NAMALWA (cell line): ENCODE data around the gene STON1.
A peak's percentile ranks its signal among the peaks of the same experiment; 100 is the strongest.
"Not testable (repeated sequence)": the region's sequence is repeated elsewhere in the genome, so short reads cannot be mapped to it uniquely, and the experiment has no call there.

Experiments
- DNase-seq: peaks from one replicate; pipeline ENCODE4 v3.0.0-alpha.2; 2015; ENCODE audit warnings: low spot score

The STON1 gene

DNA sequence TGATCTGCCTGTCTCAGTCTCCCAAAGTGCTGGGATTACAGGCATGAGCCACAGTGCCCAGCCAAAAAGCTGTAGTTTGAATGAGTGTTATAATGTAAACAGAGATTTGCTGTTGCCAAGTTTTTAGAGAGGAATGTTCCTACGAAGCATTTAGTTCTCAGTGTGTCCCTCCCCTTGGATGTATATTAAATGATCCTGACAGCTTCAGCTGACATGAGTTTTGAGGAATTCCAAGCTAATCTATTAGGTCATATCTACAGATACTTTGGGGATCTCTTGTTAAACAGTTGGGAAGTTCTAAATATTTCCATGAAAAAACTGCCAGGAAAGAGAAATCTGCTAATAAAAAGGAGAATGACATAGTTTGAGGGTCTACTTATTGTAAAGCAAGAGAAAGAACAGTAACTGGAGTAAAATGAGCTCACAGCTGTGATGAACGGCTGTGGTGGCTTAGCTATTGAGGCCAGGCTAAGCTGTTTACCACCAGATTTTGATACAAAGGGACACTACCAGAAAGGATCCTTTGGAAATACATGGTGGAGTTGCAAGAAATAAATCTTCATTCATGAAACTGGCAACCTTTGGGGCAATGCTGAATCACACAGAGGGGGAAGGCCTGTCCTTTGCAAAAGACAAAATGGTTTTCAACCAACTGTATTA lies 2.6 kb upstream of the STON1 start:
- no peak for DNase-seq

GRCh38 chr2:48528431-48528830 lies 1.5 kb upstream of the STON1 start:
- no peak for DNase-seq

GRCh38 chr2:48529194-48529593 lies 760 bp upstream of the STON1 start:
- DNase-seq, result no peak

- no peak for DNase-seq
Observed at GRCh38 chr2:48529676-48530032, 300 bp upstream of the STON1 start.

DNA sequence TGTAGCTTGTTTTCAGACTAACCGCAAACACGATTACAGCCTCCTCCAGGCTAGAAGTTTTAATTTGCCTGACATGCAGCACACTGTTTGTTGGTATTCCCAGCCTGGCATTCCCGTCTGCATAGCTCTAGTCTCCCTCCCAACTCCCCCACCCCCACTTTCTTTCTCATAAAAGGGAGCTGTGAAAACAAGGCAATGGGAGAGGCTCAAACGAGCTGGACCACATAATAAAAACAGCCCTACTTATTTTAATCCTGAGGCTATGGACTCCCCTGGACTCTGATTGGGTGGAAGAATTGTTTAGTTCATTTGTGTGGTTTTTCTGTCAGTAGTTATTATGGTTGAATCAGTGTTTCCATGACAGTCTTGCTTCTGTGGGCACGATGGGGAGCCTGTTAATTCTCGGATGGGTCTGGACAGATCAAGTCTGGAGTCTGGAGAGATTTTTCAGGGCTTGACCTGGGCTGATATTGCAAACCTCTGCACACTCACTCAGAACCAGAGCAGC lies 1.2 kb downstream of the STON1 start:
- no peak for DNase-seq

- no peak for DNase-seq
Observed at GRCh38 chr2:48532174-48532573, 2.2 kb downstream of the STON1 start.

DNA sequence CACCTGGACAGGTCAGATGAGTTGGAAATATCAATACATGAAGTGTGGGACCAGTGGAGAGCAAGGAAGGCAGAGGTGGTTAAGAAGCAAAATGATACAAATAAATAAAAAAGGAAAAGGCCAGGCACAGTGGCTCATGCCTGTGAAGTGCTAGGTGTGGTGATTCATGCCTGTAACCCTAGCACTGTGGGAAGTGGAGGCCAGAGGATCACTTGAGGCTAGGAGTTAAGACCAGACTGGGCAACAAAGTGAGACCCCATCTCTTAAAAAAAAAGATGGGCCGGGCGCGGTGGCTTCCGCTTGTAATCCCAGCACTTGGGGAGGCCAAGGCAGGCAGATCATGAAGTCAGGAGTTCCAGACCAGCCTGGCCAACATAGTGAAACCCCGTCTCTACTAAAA lies 2.9 kb downstream of the STON1 start:
- no peak for DNase-seq

- no peak for DNase-seq
Observed at GRCh38 chr2:48534781-48535180, 4.8 kb downstream of the STON1 start.

DNA sequence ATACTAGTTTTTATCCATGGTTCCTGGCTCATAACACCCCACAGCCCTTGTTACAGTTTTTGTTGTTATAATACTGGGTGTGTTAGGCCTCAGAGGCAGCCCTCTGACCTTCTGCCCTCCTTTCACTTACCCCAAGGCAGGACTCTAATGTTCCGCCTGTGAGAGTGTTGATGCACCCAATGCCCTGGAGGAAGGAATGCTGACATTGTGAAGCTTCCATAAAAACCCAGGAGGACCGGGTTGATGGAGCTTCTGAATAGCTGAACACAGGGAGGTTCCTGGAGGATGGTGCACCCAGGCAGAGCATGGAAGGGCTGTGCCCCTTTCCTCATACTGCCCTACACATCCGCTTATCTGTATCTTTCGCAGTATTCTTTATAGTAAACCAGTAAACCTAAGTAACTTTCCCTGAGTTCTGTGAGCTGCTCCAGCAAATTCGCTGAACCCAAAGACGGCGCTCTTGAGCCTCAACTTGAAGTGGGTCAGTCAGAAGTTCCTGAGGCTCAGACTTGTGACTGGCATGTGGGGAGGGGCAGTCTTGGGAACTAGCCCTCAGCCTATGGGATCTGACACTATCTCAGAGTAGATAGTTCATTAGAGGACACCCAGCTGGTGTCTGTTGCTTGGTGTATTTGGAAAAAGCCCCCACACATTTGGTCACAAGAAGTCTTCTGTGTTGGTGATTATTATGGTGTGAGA lies 10.4 kb downstream of the STON1 start:
- DNase-seq, result no peak

DNA sequence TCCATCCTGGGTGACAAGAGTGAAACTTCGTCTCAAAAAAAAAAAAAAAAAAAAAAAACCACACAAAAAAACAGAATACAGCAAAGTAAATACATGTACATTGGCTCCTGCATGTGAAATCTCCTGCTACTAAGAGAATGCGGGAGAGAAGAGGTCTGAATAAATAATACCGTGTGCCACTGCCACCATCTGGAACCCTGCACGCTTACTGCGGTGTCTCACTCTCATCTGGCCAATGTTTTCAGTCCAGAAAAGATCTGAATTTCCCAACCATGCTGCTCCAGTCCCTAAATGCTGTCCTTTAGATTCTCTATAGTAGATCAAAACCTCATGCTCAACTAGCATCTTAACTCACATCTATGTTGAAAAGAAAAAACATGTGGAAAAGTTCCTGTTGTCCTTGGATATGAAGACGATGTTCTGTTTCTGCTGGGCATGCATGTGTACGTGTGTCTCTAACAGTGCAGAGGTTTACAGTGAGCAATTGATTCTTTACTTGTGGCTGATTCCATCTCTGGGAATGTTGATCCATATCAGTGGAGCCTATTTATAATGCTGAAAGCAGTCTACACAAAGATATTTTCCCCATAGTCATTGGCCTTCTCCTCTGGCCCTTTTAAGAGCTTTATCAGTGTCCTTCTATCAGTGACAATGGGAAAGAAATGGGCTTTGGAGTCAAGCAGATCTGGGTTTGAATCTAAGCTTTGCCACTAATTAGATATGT lies 11.9 kb downstream of the STON1 start:
- DNase-seq, result no peak

- no peak for DNase-seq
Observed at GRCh38 chr2:48543895-48544294, 13.9 kb downstream of the STON1 start.

- no peak for DNase-seq
Observed at GRCh38 chr2:48545244-48545643, 15.3 kb downstream of the STON1 start.

DNA sequence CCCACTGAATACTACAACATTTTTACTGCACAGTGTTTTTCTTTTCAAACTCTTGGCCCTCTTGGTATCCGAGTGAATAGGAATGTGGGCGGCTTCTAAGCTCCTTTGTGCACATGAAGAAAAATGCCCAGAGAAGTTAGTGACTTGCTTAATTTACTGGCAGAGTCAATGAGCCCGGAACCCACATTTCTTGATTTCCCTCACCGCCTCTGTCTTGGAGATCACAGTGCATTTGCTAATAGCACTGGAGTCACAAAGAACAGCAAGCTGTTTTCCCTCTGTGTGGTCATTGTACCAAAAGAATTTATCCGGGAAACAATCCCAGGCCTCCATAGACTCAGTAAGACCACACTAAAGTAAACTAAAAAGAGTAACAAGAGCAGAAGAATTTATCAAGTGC lies 18.9 kb downstream of the STON1 start:
- DNase-seq, result no peak

DNA sequence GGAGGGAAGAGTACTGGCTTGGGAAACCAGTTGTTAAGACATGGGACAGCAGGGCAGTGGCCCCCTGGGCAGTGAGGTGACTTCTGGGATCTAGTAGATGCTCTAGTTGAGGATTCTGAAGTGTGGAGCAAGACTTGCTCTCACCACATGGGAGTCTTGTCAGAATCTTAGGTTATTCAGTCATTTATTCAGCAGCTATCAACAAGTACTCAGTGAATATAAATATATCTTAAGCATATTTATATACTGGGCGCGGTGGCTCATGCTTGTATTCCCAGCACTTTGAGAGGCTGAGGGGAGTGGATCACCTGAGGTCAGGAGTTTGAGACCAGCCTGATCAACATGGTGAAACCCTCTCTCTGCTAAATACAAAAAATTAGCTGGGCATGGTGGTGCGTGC lies 20.0 kb downstream of the STON1 start:
- no peak for DNase-seq

DNA sequence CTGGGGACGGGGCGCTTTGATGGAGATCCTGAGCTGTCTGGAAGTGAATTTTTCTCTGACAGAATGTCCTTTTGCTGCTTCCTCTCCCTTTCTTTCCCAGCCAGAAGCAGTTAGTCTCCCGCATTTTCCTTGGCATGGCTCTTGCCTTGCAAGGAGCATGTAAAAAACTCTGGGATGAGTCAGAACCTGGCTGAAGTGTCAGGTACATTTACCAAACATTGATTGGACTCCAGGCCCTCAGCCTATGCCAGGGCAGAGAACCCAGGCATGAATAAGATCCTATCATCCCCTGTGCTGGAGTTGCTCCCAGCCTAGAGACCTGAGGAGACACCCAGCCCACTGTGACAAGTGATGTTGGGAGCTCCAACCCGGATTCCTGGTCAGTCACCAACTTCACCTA lies 21.6 kb downstream of the STON1 start:
- DNase-seq, result no peak

DNA sequence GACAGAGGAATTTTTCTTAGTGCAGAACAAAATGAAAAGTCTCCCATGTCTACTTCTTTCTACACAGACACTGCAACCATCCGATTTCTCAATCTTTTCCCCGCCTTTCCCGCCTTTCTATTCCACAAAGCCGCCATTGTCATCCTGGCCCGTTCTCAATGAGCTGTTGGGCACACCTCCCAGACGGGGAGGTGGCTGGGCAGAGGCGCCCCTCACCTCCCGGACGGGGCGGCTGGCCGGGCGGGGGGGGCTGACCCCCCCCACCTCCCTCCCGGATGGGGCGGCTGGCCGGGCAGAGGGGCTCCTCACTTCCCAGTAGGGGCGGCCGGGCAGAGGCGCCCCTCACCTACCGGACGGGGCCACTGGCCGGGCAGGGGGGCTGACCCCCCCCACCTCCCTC lies 25.1 kb downstream of the STON1 start:
- not testable (repeated sequence) for DNase-seq

- DNase-seq, result no peak
Observed at GRCh38 chr2:48558456-48558855, 28.5 kb downstream of the STON1 start.

DNA sequence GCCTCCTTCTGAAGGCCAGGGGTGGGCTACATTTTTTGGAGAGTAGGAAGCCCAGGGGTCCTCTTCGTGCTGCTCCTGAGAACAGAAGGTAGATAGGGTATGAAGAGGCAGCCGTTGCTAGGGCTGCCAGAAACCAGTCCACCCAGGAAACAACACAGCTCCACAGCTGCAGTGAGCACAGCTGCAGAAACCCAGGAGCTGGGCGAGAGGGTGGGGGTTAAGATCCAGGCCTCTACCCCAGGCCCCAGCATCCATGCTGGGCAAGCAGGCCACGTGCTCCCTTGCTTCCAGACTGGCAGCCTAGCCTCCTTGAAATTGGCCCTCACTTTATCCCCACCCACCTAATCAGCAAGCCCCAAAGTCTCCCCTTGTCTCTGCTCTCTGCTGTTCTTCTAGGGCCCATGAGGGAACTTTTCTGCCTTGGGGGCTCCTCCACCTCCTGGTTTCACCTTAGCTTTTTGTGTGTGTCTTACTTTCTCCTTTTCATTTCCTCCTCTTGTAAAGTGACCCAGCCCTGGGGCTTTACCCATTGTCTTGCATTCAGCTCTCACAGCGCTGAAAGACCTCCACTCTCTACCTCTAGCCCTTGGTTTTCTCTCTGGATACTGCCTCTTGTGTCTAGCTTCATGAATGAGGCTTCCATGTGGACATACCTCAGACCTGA lies 30.7 kb downstream of the STON1 start:
- peak; percentile 32 for DNase-seq

DNA sequence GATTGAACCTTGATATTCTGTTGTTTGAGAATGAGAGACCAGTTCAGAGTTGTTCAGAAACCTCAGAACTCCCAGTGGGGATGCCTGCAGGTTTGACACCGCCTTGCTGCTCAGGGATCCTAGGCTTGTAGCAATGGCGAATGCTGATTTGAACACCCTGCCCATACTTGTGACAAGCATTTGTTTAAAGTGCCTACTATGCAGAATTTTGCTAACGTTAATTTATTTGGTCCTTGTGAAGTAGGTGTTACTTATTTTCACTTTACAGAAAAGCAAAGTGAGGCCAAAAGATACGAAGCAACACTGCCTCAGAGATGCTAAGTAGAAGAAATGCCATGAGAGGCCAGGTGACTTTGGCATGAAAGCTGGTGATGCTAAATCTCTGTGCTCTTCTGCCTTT lies 32.3 kb downstream of the STON1 start:
- DNase-seq, result no peak

DNA sequence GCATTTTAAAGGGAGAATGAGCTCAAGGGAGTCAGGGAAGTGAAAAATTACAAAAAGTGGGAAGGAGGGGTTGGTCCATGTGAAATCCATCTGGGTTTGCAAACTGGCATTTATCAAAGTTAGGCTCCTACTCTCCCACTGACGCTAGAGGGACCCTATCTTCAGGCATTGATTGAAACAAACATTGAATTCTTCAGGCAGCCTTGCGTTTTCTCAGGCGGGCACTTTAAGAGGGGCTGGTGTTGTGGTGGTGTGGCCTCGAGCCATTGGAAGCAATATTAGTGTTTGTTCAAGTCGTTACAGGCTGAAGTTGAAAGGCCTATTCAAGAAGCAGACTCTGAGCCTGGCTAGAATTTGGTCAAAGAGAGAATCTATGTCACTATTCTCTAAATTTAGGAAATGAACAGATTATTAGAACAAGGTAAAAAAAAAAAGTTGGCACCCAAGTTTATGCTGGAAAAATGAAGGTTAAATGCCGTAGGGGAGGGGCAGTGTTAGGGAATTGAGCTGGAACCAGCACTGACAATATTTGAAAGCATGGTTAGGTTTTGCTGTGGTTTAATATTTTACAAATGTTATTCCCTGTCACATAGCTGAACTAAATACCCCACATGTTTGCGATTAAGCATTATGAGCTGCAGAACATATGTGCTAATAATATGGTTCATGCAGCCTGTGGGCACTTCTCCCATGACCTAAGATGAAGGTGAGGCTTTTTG lies 36.8 kb downstream of the STON1 start:
- DNase-seq, result no peak

DNA sequence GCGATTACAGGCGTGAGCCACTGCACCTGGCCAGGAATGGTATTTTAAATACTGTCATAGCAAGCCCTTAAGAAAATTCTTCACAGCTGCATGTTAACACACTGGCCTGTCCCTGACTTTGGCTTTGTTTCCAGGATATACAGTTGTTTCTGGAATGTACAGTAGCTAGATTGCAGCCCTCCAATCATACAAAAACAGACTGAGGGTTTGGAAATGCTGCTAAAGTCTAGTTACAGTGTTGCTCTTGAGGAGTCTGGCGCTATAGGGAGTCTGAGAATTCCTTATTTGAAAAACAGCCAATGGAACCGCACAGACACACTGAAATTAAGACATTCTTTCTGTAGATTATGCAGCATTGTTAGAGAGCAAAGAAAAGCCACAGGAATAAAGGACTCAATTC lies 37.7 kb downstream of the STON1 start:
- no peak for DNase-seq

- no peak for DNase-seq
Observed at GRCh38 chr2:48568547-48568946, 38.6 kb downstream of the STON1 start.
